H9 (cell line): Measurements from ENCODE around the gene UTP11. TPM values are rescaled to one million over a fixed set of nuclear protein-coding genes. Genes with fewer than 3 reads are reported as not detected.

Source experiments
- DNase-seq: peaks from one replicate; pipeline ENCODE4 v3.0.0-alpha.2; 2017
- H2AFZ ChIP-seq: one replicate; pipeline ENCODE4 v1.6.1; 2013; ENCODE audit warnings: mild to moderate bottlenecking, low read length, control low read depth, moderate library complexity
- H2AK5ac ChIP-seq: 2 replicates; pipeline ENCODE4 v1.6.1; 2013; ENCODE audit warnings: low read length, control low read depth, mixed read lengths; ENCODE audit not compliant: insufficient read length
- H2BK120ac ChIP-seq: one replicate; pipeline ENCODE4 v1.6.1; 2013; ENCODE audit warnings: low read depth, mild to moderate bottlenecking, low read length, control low read depth, inconsistent platforms; ENCODE audit not compliant: poor library complexity, severe bottlenecking
- H2BK12ac ChIP-seq: 2 replicates; pipeline ENCODE4 v1.6.1; 2013; ENCODE audit warnings: low read length, control low read depth, mixed read lengths, low read depth; ENCODE audit not compliant: insufficient read length
- H2BK15ac ChIP-seq: 2 replicates; pipeline ENCODE4 v1.6.1; 2013; ENCODE audit warnings: low read depth, low read length, control low read depth
- H2BK20ac ChIP-seq: one replicate; pipeline ENCODE4 v1.6.1; 2013; ENCODE audit warnings: low read depth, mild to moderate bottlenecking, low read length, control low read depth, inconsistent platforms; ENCODE audit not compliant: poor library complexity, severe bottlenecking
- H2BK5ac ChIP-seq: 2 replicates; pipeline ENCODE4 v1.6.1; 2013; ENCODE audit warnings: low read length, control low read depth, mixed read lengths; ENCODE audit not compliant: insufficient read length
- H3K14ac ChIP-seq: 2 replicates; pipeline ENCODE4 v1.6.1; 2013; ENCODE audit warnings: low read length, control low read depth; ENCODE audit not compliant: insufficient read depth
- H3K18ac ChIP-seq: 2 replicates; pipeline ENCODE4 v1.6.1; 2013; ENCODE audit warnings: low read depth, mild to moderate bottlenecking, mixed read lengths, low read length, control low read depth; ENCODE audit not compliant: insufficient read length
- H3K23ac ChIP-seq: 2 replicates; pipeline ENCODE4 v1.6.1; 2013; ENCODE audit warnings: low read length, control low read depth, mixed read lengths, low read depth; ENCODE audit not compliant: insufficient read length
- H3K23me2 ChIP-seq: 2 replicates; pipeline ENCODE4 v1.6.1; 2013; ENCODE audit warnings: low read depth, mild to moderate bottlenecking, mixed read lengths, low read length, control low read depth; ENCODE audit not compliant: insufficient read length, poor library complexity, severe bottlenecking
- H3K27ac ChIP-seq: 2 replicates; pipeline ENCODE4 v1.5.1; 2013; ENCODE audit warnings: low read length, control low read depth, mixed read lengths, low read depth; ENCODE audit not compliant: insufficient read length
- H3K27me3 ChIP-seq: 2 replicates; pipeline ENCODE4 v1.6.1; 2013; ENCODE audit warnings: low read length, control low read depth, inconsistent platforms; ENCODE audit not compliant: insufficient read depth
- H3K4ac ChIP-seq: 2 replicates; pipeline ENCODE4 v1.6.1; 2013; ENCODE audit warnings: low read depth, mild to moderate bottlenecking, control low read depth, inconsistent platforms, low read length, moderate library complexity
- H3K4me1 ChIP-seq: 2 replicates; pipeline ENCODE4 v1.6.1; 2013; ENCODE audit warnings: low read length, control low read depth, inconsistent platforms; ENCODE audit not compliant: insufficient read depth
- H3K4me2 ChIP-seq: 2 replicates; pipeline ENCODE4 v1.6.1; 2013; ENCODE audit warnings: low read length, control low read depth, mixed read lengths; ENCODE audit not compliant: insufficient read length, insufficient read depth
- H3K56ac ChIP-seq: 2 replicates; pipeline ENCODE4 v1.6.1; 2013; ENCODE audit warnings: low read depth, mild to moderate bottlenecking, mixed read lengths, low read length, control low read depth; ENCODE audit not compliant: insufficient read length
- H3K79me1 ChIP-seq: 2 replicates; pipeline ENCODE4 v1.6.1; 2013; ENCODE audit warnings: low read depth, mild to moderate bottlenecking, moderate library complexity, low read length, control low read depth, inconsistent platforms; ENCODE audit not compliant: insufficient read depth, poor library complexity, severe bottlenecking
- H3K79me2 ChIP-seq: 2 replicates; pipeline ENCODE4 v1.6.1; 2013; ENCODE audit warnings: low read length, control low read depth, inconsistent platforms; ENCODE audit not compliant: insufficient read depth
- H3K9ac ChIP-seq: 2 replicates; pipeline ENCODE4 v1.6.1; 2013; ENCODE audit warnings: low read length, control low read depth, mixed read lengths; ENCODE audit not compliant: insufficient read length; ENCODE audit errors: extremely low read depth
- H3K9me3 ChIP-seq: one replicate; pipeline ENCODE4 v1.6.1; 2013; ENCODE audit warnings: low read depth, low read length, inconsistent platforms; ENCODE audit not compliant: control insufficient read depth
- H3T11ph ChIP-seq: one replicate; pipeline ENCODE4 v1.6.1; 2013; ENCODE audit warnings: mild to moderate bottlenecking, low read length, control low read depth, inconsistent platforms
- H4K20me1 ChIP-seq: one replicate; pipeline ENCODE4 v1.6.1; 2013; ENCODE audit not compliant: control insufficient read depth, insufficient read length, insufficient read depth
- H4K5ac ChIP-seq: 2 replicates; pipeline ENCODE4 v1.6.1; 2013; ENCODE audit warnings: low read depth, mild to moderate bottlenecking, mixed read lengths, low read length, control low read depth; ENCODE audit not compliant: insufficient read length
- H4K8ac ChIP-seq: replicated peaks from 2 replicates; pipeline ENCODE4 v1.6.1; 2013; ENCODE audit warnings: low read length, control low read depth, mixed read lengths, low read depth; ENCODE audit not compliant: insufficient read length
- H4K91ac ChIP-seq: 2 replicates; pipeline ENCODE4 v1.6.1; 2013; ENCODE audit warnings: low read depth, mild to moderate bottlenecking, moderate library complexity, mixed read lengths, low read length, control low read depth; ENCODE audit not compliant: insufficient read length
- H3K27ac Mint-ChIP-seq, 3 experiments: 2 replicates in 2 of 3; 3 replicates in 1 of 3; pipeline ENCODE4 v1.8.0; 2020 to 2021; ENCODE audit warnings: mixed read lengths in 3 of 3, mild to moderate bottlenecking in 1 of 3, moderate library complexity in 1 of 3
- H3K27me3 Mint-ChIP-seq: 2 replicates; pipeline ENCODE4 v1.8.0; 2021; ENCODE audit warnings: low read depth, mild to moderate bottlenecking, moderate library complexity, mixed read lengths
- H3K36me3 Mint-ChIP-seq, 3 experiments: 2 replicates in 2 of 3; 3 replicates in 1 of 3; pipeline ENCODE4 v1.8.0; 2020 to 2021; ENCODE audit warnings: low read depth in 3 of 3, mixed read lengths in 3 of 3; ENCODE audit not compliant: insufficient read depth in 1 of 3
- H3K4me1 Mint-ChIP-seq, 2 experiments: 2 replicates each; pipeline ENCODE4 v1.8.0; 2020; ENCODE audit warnings: mixed read lengths in 2 of 2
- H3K4me3 Mint-ChIP-seq, 2 experiments: 2 replicates in 1 of 2; 3 replicates in 1 of 2; pipeline ENCODE4 v1.8.0; 2020 to 2021; ENCODE audit warnings: mild to moderate bottlenecking in 2 of 2, mixed read lengths in 2 of 2, moderate library complexity in 1 of 2
- H3K9me3 Mint-ChIP-seq, 2 experiments: 2 replicates in 1 of 2; 3 replicates in 1 of 2; pipeline ENCODE4 v1.8.0; 2020; ENCODE audit warnings: mild to moderate bottlenecking in 2 of 2, mixed read lengths in 2 of 2, moderate library complexity in 1 of 2
- CTCF ChIP-seq: fragments of 200-600 bp; sonication (generic); conservative IDR thresholded peaks from 3 replicates; pipeline ENCODE4 v1.8.0; 2021; ENCODE audit warnings: antibody characterized with exemption, mild to moderate bottlenecking
- WGBS: extraction: QIAGEN DNeasy Blood & Tissue Kit; methylation state at CpG from one replicate; pipeline ENCODE4 v1.1.7; 2013; ENCODE audit warnings: missing lambda C conversion rate, low lambda C conversion rate, mixed read lengths; ENCODE audit not compliant: insufficient read length; ENCODE audit errors: extremely low coverage; 5-methylcytosine and 5-hydroxymethylcytosine counted together
- total RNA-seq: library from RNA; stranded (reverse); gene quantifications from 2 replicates; pipeline ENCODE4 v1.2.1, GENCODE V29; 2021

UTP11 gene
- total RNA-seq, 1 experiment from 2014 or later = 63.1 TPM

GRCh38 chr1:37983546-37983945 is 29.0 kb upstream of the UTP11 start:
- H2BK5ac ChIP-seq = no peak overlapping the region
- no peak overlapping the region for H2BK12ac ChIP-seq
- H4K5ac ChIP-seq = no peak overlapping the region
- no peak overlapping the region for H3K23ac ChIP-seq
- no peak overlapping the region for H3K56ac ChIP-seq
- H3K27me3 ChIP-seq = no peaks in the 10 kb centered on the region
- no peaks in the 10 kb centered on the region for H3K27me3 Mint-ChIP-seq
- H4K91ac ChIP-seq = no peak overlapping the region
- no peak for DNase-seq
- H3K4me1 ChIP-seq = no peaks in the 10 kb centered on the region
- no peak overlapping the region for H3K27ac ChIP-seq
- no peak overlapping the region for H2AK5ac ChIP-seq
- H3K79me2 ChIP-seq = no peaks in the 10 kb centered on the region
- no peak overlapping the region for H3K4me2 ChIP-seq
- H3K9me3 ChIP-seq = no peaks in the 10 kb centered on the region
- no peaks in the 10 kb centered on the region for H3K9me3 Mint-ChIP-seq
- no peak overlapping the region for H2BK15ac ChIP-seq
- H3K79me1 ChIP-seq = peaks cover 9% of the 10 kb centered on the region
- TF ChIP-seq CTCF = no peak
- WGBS = no CpG with 5 or more reads among the region's 2 CpGs
- H2BK20ac ChIP-seq = no peak overlapping the region
- H3T11ph ChIP-seq = no peak overlapping the region
- H3K4me1 Mint-ChIP-seq = peaks cover 5 to 9% of the 10 kb centered on the region in 2 experiments; a peak in 3 of 4 replicates
- H3K36me3 Mint-ChIP-seq = peaks cover 55 to 90% (median 86%) of the 10 kb centered on the region in 3 experiments
- H4K8ac ChIP-seq = no peak overlapping the region
- H4K20me1 ChIP-seq = no peaks in the 10 kb centered on the region
- no peak overlapping the region for H3K14ac ChIP-seq
- no peak overlapping the region for H3K9ac ChIP-seq
- H2BK120ac ChIP-seq = no peak overlapping the region
- no peak overlapping the region for H3K4me3 Mint-ChIP-seq
- no peak overlapping the region for H3K18ac ChIP-seq
- H2AFZ ChIP-seq = no peak overlapping the region
- no peak overlapping the region for H3K27ac Mint-ChIP-seq
- H3K4ac ChIP-seq = no peak overlapping the region
- H3K23me2 ChIP-seq = no peaks in the 10 kb centered on the region
